ENCODE data around the gene NHS. TPM values are rescaled to one million over a fixed set of nuclear protein-coding genes. Genes with fewer than 3 reads are reported as not detected.

NHS gene
- total RNA-seq, 6 experiments from 2014 or later, result 2.8 to 6.1 (median 4.9) TPM

- Mint-ChIP-seq H3K9me3 (no peaks in the 10 kb centered on the region), H3K27ac (no peak overlapping the region), H3K27me3 (ENCODE audit: insufficient read depth) (no peaks in the 10 kb centered on the region), H3K4me1 (ENCODE audit: low read depth) (peaks cover 24% of the 10 kb centered on the region), H3K4me3 (no peak overlapping the region; the same call in 1 of the 2 replicates), H3K36me3 (ENCODE audit: low read depth) (no peaks in the 10 kb centered on the region)
- no peak for TF ChIP-seq CTCF (IDR thresholded peaks at IDR 0.05)
- DNase-seq, result no peak
Measured at GRCh38 chrX:17456526-17456925, 81.5 kb downstream of the NHS start.

- peak overlapping the region; percentile 72 for H3K27ac Mint-ChIP-seq
Measured at GRCh38 chrX:17459008-17459611, 84.1 kb downstream of the NHS start.

GRCh38 chrX:17459661-17460060 lies 84.7 kb downstream of the NHS start:
- peaks cover 42% of the 10 kb centered on the region for H3K4me1 Mint-ChIP-seq (ENCODE audit: low read depth)
- H3K9me3 Mint-ChIP-seq, result no peaks in the 10 kb centered on the region
- no peaks in the 10 kb centered on the region for H3K36me3 Mint-ChIP-seq (ENCODE audit: low read depth)
- TF ChIP-seq CTCF (IDR thresholded peaks at IDR 0.05), result no peak
- peak overlapping the region; percentile 58 for H3K4me3 Mint-ChIP-seq
- H3K27me3 Mint-ChIP-seq (ENCODE audit: insufficient read depth), result no peaks in the 10 kb centered on the region
- peak overlapping the region; percentile 72 for H3K27ac Mint-ChIP-seq
- no peak for DNase-seq

More at GRCh38 chrX:17459008-17459611, 84.1 kb downstream of the NHS start:
- Mint-ChIP-seq H3K36me3 (ENCODE audit: low read depth) (no peaks in the 10 kb centered on the region), H3K4me3 (peak overlapping the region; percentile 58; the same call in 1 of the 2 replicates), H3K9me3 (no peaks in the 10 kb centered on the region), H3K4me1 (ENCODE audit: low read depth) (peaks cover 37% of the 10 kb centered on the region), H3K27me3 (ENCODE audit: insufficient read depth) (no peaks in the 10 kb centered on the region)
- no peak for TF ChIP-seq CTCF (IDR thresholded peaks at IDR 0.05)
- DNase-seq, result peak; percentile 9

- H3K9me3 Mint-ChIP-seq, result no peaks in the 10 kb centered on the region
- peaks cover 49% of the 10 kb centered on the region for H3K4me1 Mint-ChIP-seq (ENCODE audit: low read depth)
- H3K27me3 Mint-ChIP-seq (ENCODE audit: insufficient read depth), result no peaks in the 10 kb centered on the region
- H3K36me3 Mint-ChIP-seq (ENCODE audit: low read depth), result no peaks in the 10 kb centered on the region
- TF ChIP-seq CTCF (IDR thresholded peaks at IDR 0.05), result no peak
- no peak overlapping the region for H3K4me3 Mint-ChIP-seq
- no peak for DNase-seq
- no peak overlapping the region for H3K27ac Mint-ChIP-seq
Measured at GRCh38 chrX:17462881-17463280, 87.9 kb downstream of the NHS start.

GRCh38 chrX:17464194-17464593 lies 89.2 kb downstream of the NHS start:
- Mint-ChIP-seq H3K4me3 (peak overlapping the region; percentile 46), H3K27me3 (ENCODE audit: insufficient read depth) (no peaks in the 10 kb centered on the region), H3K9me3 (no peaks in the 10 kb centered on the region), H3K27ac (peak overlapping the region; percentile 80), H3K4me1 (ENCODE audit: low read depth) (peaks cover 44% of the 10 kb centered on the region), H3K36me3 (ENCODE audit: low read depth) (no peaks in the 10 kb centered on the region)
- TF ChIP-seq CTCF (IDR thresholded peaks at IDR 0.05), result no peak
- DNase-seq, result peak; percentile 70

Data from HFFc6 (cell line).